ENCODE measurements around the gene NOS1AP.

The NOS1AP gene

DNA sequence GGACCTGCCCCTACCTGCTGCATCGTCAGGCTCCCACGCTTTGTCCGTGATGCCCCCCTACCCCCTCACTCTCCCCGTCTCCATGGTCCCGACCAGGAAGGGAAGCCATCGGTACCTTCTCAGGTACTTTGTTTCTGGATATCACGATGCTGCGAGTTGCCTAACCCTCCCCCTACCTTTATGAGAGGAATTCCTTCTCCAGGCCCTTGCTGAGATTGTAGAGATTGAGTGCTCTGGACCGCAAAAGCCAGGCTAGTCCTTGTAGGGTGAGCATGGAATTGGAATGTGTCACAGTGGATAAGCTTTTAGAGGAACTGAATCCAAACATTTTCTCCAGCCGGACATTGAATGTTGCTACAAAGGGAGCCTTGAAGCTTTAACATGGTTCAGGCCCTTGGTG is 298.3 kb downstream of the NOS1AP start:
- Histone ChIP-seq H3K4me3 (replicated peaks; ENCODE audit: low read depth, low read length) (no peak overlapping the region), H3K27me3 (replicated peaks; ENCODE audit: control insufficient read depth, insufficient read depth, low read length) (no peaks in the 10 kb centered on the region; the same call in 1 of the 2 replicates), H3K36me3 (ENCODE audit: control insufficient read depth, insufficient read depth, low read length) (no peaks in the 10 kb centered on the region)
- no peak for DNase-seq (ENCODE audit: extremely low read depth, insufficient read length)
- TF ChIP-seq, protein P1, sequence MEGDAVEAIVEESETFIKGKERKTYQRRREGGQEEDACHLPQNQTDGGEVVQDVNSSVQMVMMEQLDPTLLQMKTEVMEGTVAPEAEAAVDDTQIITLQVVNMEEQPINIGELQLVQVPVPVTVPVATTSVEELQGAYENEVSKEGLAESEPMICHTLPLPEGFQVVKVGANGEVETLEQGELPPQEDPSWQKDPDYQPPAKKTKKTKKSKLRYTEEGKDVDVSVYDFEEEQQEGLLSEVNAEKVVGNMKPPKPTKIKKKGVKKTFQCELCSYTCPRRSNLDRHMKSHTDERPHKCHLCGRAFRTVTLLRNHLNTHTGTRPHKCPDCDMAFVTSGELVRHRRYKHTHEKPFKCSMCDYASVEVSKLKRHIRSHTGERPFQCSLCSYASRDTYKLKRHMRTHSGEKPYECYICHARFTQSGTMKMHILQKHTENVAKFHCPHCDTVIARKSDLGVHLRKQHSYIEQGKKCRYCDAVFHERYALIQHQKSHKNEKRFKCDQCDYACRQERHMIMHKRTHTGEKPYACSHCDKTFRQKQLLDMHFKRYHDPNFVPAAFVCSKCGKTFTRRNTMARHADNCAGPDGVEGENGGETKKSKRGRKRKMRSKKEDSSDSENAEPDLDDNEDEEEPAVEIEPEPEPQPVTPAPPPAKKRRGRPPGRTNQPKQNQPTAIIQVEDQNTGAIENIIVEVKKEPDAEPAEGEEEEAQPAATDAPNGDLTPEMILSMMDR (IDR thresholded peaks at IDR 0.05; ENCODE audit: insufficient read depth, low read length, poor library complexity, severe bottlenecking): no peak

DNA sequence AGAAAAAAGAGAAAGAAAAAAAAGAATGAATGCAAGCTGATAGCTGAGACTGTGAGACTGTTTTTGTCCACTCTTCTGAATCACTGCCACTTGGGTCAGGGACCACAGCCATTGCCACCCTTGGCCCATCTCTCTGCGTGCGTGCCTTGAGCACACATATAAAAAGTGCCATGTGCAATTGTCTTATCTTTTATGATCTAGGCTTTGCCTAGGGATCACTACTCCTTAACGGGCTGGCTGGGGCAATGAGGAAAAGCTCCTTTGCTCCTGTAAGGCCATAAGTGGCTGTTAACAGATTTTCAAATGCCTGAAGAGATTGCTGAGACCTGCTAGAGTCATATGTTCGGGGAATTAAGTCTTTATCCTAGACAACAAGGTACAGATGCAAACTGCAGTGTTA is 299.0 kb downstream of the NOS1AP start:
- no peaks in the 10 kb centered on the region for H3K36me3 ChIP-seq (ENCODE audit: control insufficient read depth, insufficient read depth, low read length)
- no peak for DNase-seq (ENCODE audit: extremely low read depth, insufficient read length)
- H3K27me3 ChIP-seq (replicated peaks; ENCODE audit: control insufficient read depth, insufficient read depth, low read length): no peaks in the 10 kb centered on the region; the same call in 1 of the 2 replicates
- TF ChIP-seq, protein P1 (IDR thresholded peaks at IDR 0.05; ENCODE audit: insufficient read depth, low read length, poor library complexity, severe bottlenecking): no peak
- no peak overlapping the region for H3K4me3 ChIP-seq (replicated peaks; ENCODE audit: low read depth, low read length)

DNA sequence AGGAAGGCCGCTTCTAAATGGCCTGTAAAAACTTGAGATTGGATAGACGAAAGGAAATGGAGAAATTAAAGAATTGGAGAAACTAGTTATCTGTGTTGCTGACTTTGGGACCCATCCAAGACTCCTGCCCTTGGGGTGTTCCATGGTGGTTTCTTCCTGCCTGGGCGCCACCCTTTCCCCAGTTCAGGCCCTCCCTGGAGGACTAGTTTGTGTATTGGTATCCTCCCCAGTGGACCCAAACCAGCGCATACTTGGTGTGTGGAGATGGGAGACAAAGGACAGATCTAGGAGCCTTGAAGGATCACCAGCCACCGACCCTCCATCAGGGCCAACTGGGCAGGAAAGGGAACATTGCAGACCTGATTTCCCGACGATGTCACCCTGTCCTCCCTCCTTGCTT is 300.1 kb downstream of the NOS1AP start:
- Histone ChIP-seq H3K36me3 (ENCODE audit: control insufficient read depth, insufficient read depth, low read length) (no peaks in the 10 kb centered on the region), H3K27me3 (replicated peaks; ENCODE audit: control insufficient read depth, insufficient read depth, low read length) (no peaks in the 10 kb centered on the region; the same call in 1 of the 2 replicates), H3K4me3 (replicated peaks; ENCODE audit: low read depth, low read length) (no peak overlapping the region)
- no peak for DNase-seq (ENCODE audit: extremely low read depth, insufficient read length)
- TF ChIP-seq, protein P1 (IDR thresholded peaks at IDR 0.05; ENCODE audit: insufficient read depth, low read length, poor library complexity, severe bottlenecking): no peak

DNA sequence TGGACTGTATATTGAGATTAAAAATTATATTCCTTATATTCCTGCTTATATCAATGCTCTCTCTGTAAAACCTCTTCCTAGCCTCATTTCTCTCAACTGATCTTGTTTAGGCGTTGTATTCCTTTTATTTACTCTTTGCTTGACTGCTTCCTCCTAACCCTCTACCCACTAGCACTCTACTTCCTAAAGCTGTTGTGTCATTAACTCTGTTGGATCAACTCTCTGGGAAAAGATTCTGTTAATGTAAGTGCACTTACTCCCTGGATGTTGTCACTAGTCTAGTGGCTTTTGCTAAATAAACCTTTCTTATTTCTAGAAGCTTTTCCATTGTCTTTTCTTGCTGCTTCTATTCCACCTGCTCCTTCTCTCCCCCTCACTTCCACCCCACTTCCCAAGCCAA is 300.7 kb downstream of the NOS1AP start:
- H3K4me3 ChIP-seq (replicated peaks; ENCODE audit: low read depth, low read length): no peak overlapping the region
- DNase-seq (ENCODE audit: extremely low read depth, insufficient read length): no peak
- no peaks in the 10 kb centered on the region for H3K36me3 ChIP-seq (ENCODE audit: control insufficient read depth, insufficient read depth, low read length)
- no peaks in the 10 kb centered on the region; the same call in 1 of the 2 replicates for H3K27me3 ChIP-seq (replicated peaks; ENCODE audit: control insufficient read depth, insufficient read depth, low read length)
- TF ChIP-seq, protein P1 (IDR thresholded peaks at IDR 0.05; ENCODE audit: insufficient read depth, low read length, poor library complexity, severe bottlenecking): no peak

DNA sequence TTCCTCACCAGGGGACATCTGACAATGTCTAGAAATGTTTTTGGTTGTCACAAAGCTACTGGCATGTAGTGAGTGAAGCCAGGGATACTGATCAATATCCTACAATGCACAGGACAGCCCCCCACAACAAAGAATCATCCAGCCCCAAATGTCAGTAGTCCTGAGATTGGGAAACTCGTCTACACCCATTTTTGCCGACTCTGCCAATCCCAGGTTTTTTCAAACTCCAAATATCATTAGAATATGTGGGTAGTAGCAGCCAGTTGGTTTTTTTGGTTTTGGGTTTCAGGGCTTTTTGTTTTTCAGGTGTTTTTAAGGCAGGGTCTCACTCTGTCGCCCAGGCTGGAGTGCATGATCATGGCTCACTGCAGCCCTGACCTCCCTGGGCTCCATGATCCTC is 301.2 kb downstream of the NOS1AP start:
- no peaks in the 10 kb centered on the region; the same call in 1 of the 2 replicates for H3K27me3 ChIP-seq (replicated peaks; ENCODE audit: control insufficient read depth, insufficient read depth, low read length)
- no peaks in the 10 kb centered on the region for H3K36me3 ChIP-seq (ENCODE audit: control insufficient read depth, insufficient read depth, low read length)
- H3K4me3 ChIP-seq (replicated peaks; ENCODE audit: low read depth, low read length): no peak overlapping the region
- TF ChIP-seq, protein P1 (IDR thresholded peaks at IDR 0.05; ENCODE audit: insufficient read depth, low read length, poor library complexity, severe bottlenecking): no peak
- DNase-seq (ENCODE audit: extremely low read depth, insufficient read length): no peak

DNA sequence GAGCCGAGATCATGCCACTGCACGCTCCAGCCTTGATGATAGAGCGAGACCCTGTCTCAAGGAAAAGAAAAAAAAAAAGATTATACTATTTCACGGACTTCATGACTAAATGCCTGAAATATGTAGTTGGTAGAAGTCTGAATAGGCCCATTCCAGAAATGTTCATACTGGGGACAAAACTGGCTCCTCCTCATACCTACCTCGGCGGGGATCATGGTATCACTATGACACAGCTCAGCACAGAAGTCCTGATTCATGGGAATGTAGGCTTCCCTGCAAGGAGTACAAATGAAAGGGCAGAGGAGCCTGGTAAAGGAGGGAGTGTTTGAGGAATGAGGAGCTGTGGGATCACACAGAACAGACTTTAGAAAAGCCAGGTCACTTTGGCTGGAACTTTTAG is 302.1 kb downstream of the NOS1AP start:
- no peaks in the 10 kb centered on the region; the same call in 1 of the 2 replicates for H3K27me3 ChIP-seq (replicated peaks; ENCODE audit: control insufficient read depth, insufficient read depth, low read length)
- no peaks in the 10 kb centered on the region for H3K36me3 ChIP-seq (ENCODE audit: control insufficient read depth, insufficient read depth, low read length)
- H3K4me3 ChIP-seq (replicated peaks; ENCODE audit: low read depth, low read length): no peak overlapping the region
- no peak for DNase-seq (ENCODE audit: extremely low read depth, insufficient read length)
- TF ChIP-seq, protein P1 (IDR thresholded peaks at IDR 0.05; ENCODE audit: insufficient read depth, low read length, poor library complexity, severe bottlenecking): no peak
